Dendritic cell treated with granulocyte-macrophage colony-stimulating factor and Interleukin-4, amounts not matched to agents 40 ng/mL and 50 ng/mL, for 4 days (primary cell): ENCODE results near the gene RNF4.

Experiments
- H3K27ac Mint-ChIP-seq: one replicate; pipeline ENCODE4 v1.8.0; 2022; ENCODE audit warnings: mild to moderate bottlenecking, mixed read lengths
- H3K27me3 Mint-ChIP-seq: one replicate; pipeline ENCODE4 v1.8.0; 2022; ENCODE audit warnings: mild to moderate bottlenecking, mixed read lengths
- H3K36me3 Mint-ChIP-seq: one replicate; pipeline ENCODE4 v1.8.0; 2022; ENCODE audit warnings: low read depth, mixed read lengths
- H3K4me1 Mint-ChIP-seq: one replicate; pipeline ENCODE4 v1.8.0; 2022; ENCODE audit warnings: low read depth, mixed read lengths
- H3K4me3 Mint-ChIP-seq: one replicate; pipeline ENCODE4 v1.8.0; 2022; ENCODE audit warnings: mild to moderate bottlenecking, moderate library complexity, mixed read lengths
- H3K9me3 Mint-ChIP-seq: one replicate; pipeline ENCODE4 v1.8.0; 2022; ENCODE audit warnings: mixed read lengths
- intact Hi-C: fragments of 100-400 bp; cut with micrococcal nuclease; formaldehyde crosslinking; loops from one replicate; pipeline ENCODE4 v1.15.0; 2022

RNF4 gene

GRCh38 chr4:2443956-2444740 lies 24.8 kb upstream of the RNF4 start:
- Mint-ChIP-seq H3K36me3 (no peaks in the 10 kb centered on the region), H3K27me3 (no peaks in the 10 kb centered on the region), H3K4me1 (no peaks in the 10 kb centered on the region), H3K9me3 (no peaks in the 10 kb centered on the region), H3K4me3 (no peak overlapping the region), H3K27ac (no peak overlapping the region)
- intact Hi-C loops = no loop called here

- Mint-ChIP-seq H3K36me3 (no peaks in the 10 kb centered on the region), H3K4me3 (no peak overlapping the region), H3K27me3 (peaks cover 1% of the 10 kb centered on the region), H3K4me1 (no peaks in the 10 kb centered on the region), H3K27ac (no peak overlapping the region), H3K9me3 (no peaks in the 10 kb centered on the region)
- intact Hi-C loops = no loop called here
Observed at GRCh38 chr4:2445130-2445529, 23.8 kb upstream of the RNF4 start.

GRCh38 chr4:2445571-2445970 lies 23.3 kb upstream of the RNF4 start:
- no peaks in the 10 kb centered on the region for H3K36me3 Mint-ChIP-seq
- intact Hi-C loops = no loop called here
- peaks cover 1% of the 10 kb centered on the region for H3K27me3 Mint-ChIP-seq
- no peaks in the 10 kb centered on the region for H3K9me3 Mint-ChIP-seq
- no peak overlapping the region for H3K4me3 Mint-ChIP-seq
- H3K4me1 Mint-ChIP-seq = no peaks in the 10 kb centered on the region
- no peak overlapping the region for H3K27ac Mint-ChIP-seq

GRCh38 chr4:2446656-2447564 lies 22.0 kb upstream of the RNF4 start:
- Mint-ChIP-seq H3K27me3 (peaks cover 1% of the 10 kb centered on the region), H3K27ac (no peak overlapping the region), H3K36me3 (no peaks in the 10 kb centered on the region), H3K4me1 (no peaks in the 10 kb centered on the region), H3K4me3 (no peak overlapping the region), H3K9me3 (no peaks in the 10 kb centered on the region)
- intact Hi-C loops = no loop called here

GRCh38 chr4:2448589-2448988 lies 20.3 kb upstream of the RNF4 start:
- H3K4me1 Mint-ChIP-seq = no peaks in the 10 kb centered on the region
- no peaks in the 10 kb centered on the region for H3K9me3 Mint-ChIP-seq
- intact Hi-C loops = no loop called here
- H3K4me3 Mint-ChIP-seq = no peak overlapping the region
- no peak overlapping the region for H3K27ac Mint-ChIP-seq
- H3K36me3 Mint-ChIP-seq = no peaks in the 10 kb centered on the region
- peaks cover 1% of the 10 kb centered on the region for H3K27me3 Mint-ChIP-seq

GRCh38 chr4:2449051-2449450 lies 19.9 kb upstream of the RNF4 start:
- Mint-ChIP-seq H3K27me3 (peaks cover 1% of the 10 kb centered on the region), H3K36me3 (no peaks in the 10 kb centered on the region), H3K4me1 (no peaks in the 10 kb centered on the region), H3K4me3 (no peak overlapping the region), H3K9me3 (no peaks in the 10 kb centered on the region), H3K27ac (no peak overlapping the region)
- intact Hi-C loops = no loop called here

GRCh38 chr4:2449511-2450392 lies 19.2 kb upstream of the RNF4 start:
- intact Hi-C loops = no loop called here
- Mint-ChIP-seq H3K27ac (no peak overlapping the region), H3K36me3 (no peaks in the 10 kb centered on the region), H3K27me3 (peaks cover 1% of the 10 kb centered on the region), H3K4me1 (no peaks in the 10 kb centered on the region), H3K9me3 (no peaks in the 10 kb centered on the region), H3K4me3 (no peak overlapping the region)

GRCh38 chr4:2450394-2451035 lies 18.4 kb upstream of the RNF4 start:
- H3K27ac Mint-ChIP-seq = no peak overlapping the region
- peaks cover 1% of the 10 kb centered on the region for H3K27me3 Mint-ChIP-seq
- H3K36me3 Mint-ChIP-seq = no peaks in the 10 kb centered on the region
- no peaks in the 10 kb centered on the region for H3K9me3 Mint-ChIP-seq
- intact Hi-C loops = no loop called here
- H3K4me1 Mint-ChIP-seq = no peaks in the 10 kb centered on the region
- no peak overlapping the region for H3K4me3 Mint-ChIP-seq

GRCh38 chr4:2451036-2451520 lies 17.8 kb upstream of the RNF4 start:
- Mint-ChIP-seq H3K27ac (no peak overlapping the region), H3K4me1 (no peaks in the 10 kb centered on the region), H3K9me3 (no peaks in the 10 kb centered on the region), H3K36me3 (no peaks in the 10 kb centered on the region), H3K4me3 (no peak overlapping the region), H3K27me3 (peaks cover 1% of the 10 kb centered on the region)
- intact Hi-C loops = no loop called here

- Mint-ChIP-seq H3K27me3 (peaks cover 1% of the 10 kb centered on the region), H3K4me3 (no peak overlapping the region), H3K27ac (no peak overlapping the region), H3K4me1 (no peaks in the 10 kb centered on the region), H3K9me3 (no peaks in the 10 kb centered on the region), H3K36me3 (no peaks in the 10 kb centered on the region)
- intact Hi-C loops = no loop called here
Observed at GRCh38 chr4:2451821-2452785, 16.8 kb upstream of the RNF4 start.

GRCh38 chr4:2457481-2458295 lies 11.2 kb upstream of the RNF4 start:
- H3K4me3 Mint-ChIP-seq = no peak overlapping the region
- H3K27me3 Mint-ChIP-seq = peaks cover 34% of the 10 kb centered on the region
- peaks cover 9% of the 10 kb centered on the region for H3K4me1 Mint-ChIP-seq
- intact Hi-C loops = no loop called here
- H3K36me3 Mint-ChIP-seq = no peaks in the 10 kb centered on the region
- no peak overlapping the region for H3K27ac Mint-ChIP-seq
- no peaks in the 10 kb centered on the region for H3K9me3 Mint-ChIP-seq
